ENCODE results near the gene QPRT. TPM values are rescaled to one million over a fixed set of nuclear protein-coding genes. Genes with fewer than 3 reads are reported as not detected.

QPRT gene
- total RNA-seq, 1 experiment from 2014 or later: 310 TPM

DNA sequence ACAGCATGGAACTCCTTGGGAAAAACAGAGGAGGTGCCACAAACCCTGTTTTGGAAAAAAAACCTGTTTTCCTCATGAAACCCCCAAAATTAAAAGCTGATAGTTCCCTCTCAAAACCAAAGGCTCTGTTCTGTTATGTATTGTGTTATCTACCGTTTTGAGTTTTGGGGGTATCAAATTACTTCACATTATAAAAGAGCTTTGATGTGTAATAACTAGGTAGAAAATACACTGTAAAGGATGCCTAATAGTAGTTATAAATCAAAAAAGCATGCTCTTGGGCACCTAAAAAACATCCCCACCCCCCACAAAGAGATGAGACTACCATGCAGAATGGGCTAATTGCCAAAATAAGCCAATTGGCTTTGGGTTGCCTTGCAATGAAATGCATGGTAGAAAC is 36.0 kb downstream of the QPRT start:
- H2AFZ ChIP-seq: no peak overlapping the region
- H3K79me2 ChIP-seq (ENCODE audit: low read depth): no peaks in the 10 kb centered on the region
- TF ChIP-seq CTCF (conservative IDR thresholded peaks at IDR 0.05): no peak
- TF ChIP-seq EZH2 (IDR thresholded peaks at IDR 0.05; ENCODE audit: low read depth): no peak
- no peaks in the 10 kb centered on the region for H3K27me3 ChIP-seq (ENCODE audit: insufficient read depth, low read depth)
- no peak overlapping the region for H3K4me2 ChIP-seq
- H3K4me3 ChIP-seq: no peak overlapping the region
- H3K9me3 ChIP-seq (ENCODE audit: insufficient read depth, low read depth): no peaks in the 10 kb centered on the region
- ChIA-PET CTCF (interaction anchor here (0.5 to 0.6 kb wide), 2 partner anchors 137 to 433 kb away, joined by 3 to 4 read pairs; no protein-coding TSS in a partner anchor), POLR2A (ENCODE audit: unreplicated experiment) (interaction anchor here (0.8 kb wide), 1 partner anchor 115 kb away, joined by 22 read pairs; no protein-coding TSS in a partner anchor)
- no peak for DNase-seq
- no peaks in the 10 kb centered on the region for H3F3A ChIP-seq (ENCODE audit: insufficient read depth, low read depth)
- no peaks in the 10 kb centered on the region for H4K20me1 ChIP-seq (ENCODE audit: insufficient read depth)
- H3K36me3 ChIP-seq (ENCODE audit: low read depth): no peaks in the 10 kb centered on the region
- no peaks in the 10 kb centered on the region for H3K4me1 ChIP-seq (replicated peaks; ENCODE audit: insufficient read depth)
- H3K27ac ChIP-seq: no peak overlapping the region
- intact Hi-C loops (cut with micrococcal nuclease; ENCODE audit: unreplicated experiment): no loop called here
- no peaks in the 10 kb centered on the region for H3K9me2 ChIP-seq (ENCODE audit: insufficient read depth)
- BruUV-seq (replicated peaks): no TSS peak

DNA sequence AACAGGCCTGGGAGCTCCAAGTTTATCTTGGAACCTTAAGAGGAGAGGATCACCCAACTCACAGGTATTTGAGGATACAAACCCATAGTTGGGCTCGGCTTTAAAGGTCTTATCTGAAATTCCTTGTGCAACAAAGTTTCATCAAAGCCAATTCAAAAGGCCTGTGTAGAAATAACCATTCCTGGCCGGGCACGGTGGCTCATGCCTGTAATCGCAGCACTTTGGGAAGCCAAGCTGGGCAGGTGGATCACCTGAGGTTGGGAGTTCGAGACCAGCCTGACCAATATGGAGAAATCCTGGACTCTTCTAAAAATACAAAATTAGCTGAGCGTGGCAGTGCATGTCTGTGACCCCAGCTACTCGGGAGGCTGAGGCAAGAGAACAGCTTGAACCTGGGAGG is 38.1 kb downstream of the QPRT start:
- CTCF ChIA-PET: no interaction called here

DNA sequence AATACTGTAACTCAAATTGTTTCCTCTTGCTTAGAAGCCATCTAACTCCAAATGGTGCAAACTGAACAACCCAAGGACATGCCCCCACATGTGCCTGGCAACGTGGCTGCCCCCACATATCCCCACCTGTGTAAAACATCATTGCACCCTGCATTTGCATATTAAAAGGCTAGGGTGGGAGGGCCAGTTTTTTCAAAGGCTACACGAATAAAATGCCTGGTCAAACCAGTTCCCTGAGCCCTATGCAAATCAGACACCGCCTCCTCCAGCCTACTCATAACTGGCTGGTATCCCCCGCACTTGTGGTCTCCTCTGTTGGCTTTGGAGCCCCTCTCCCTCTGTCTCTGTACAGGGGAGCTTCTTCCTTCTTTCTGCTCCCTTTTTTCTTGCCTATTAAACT is 40.1 kb downstream of the QPRT start:
- DNase-seq: no peak
- H2AFZ ChIP-seq: no peak overlapping the region
- H3K9me3 ChIP-seq (ENCODE audit: insufficient read depth, low read depth): no peaks in the 10 kb centered on the region
- POLR2A ChIA-PET (ENCODE audit: unreplicated experiment): no interaction called here
- TF ChIP-seq CTCF (conservative IDR thresholded peaks at IDR 0.05) (no peak), EZH2 (IDR thresholded peaks at IDR 0.05; ENCODE audit: low read depth) (no peak)
- H3F3A ChIP-seq (ENCODE audit: insufficient read depth, low read depth): 0 out of 2 replicates have a peak, but pooled peaks cover 3% of the 10 kb centered on the region
- H3K4me1 ChIP-seq (replicated peaks; ENCODE audit: insufficient read depth): no peaks in the 10 kb centered on the region
- no peaks in the 10 kb centered on the region for H3K36me3 ChIP-seq (ENCODE audit: low read depth)
- CTCF ChIA-PET: interaction anchor here (0.6 kb wide), 2 partner anchors 74 to 915 kb away, joined by 3 to 4 read pairs; no protein-coding TSS in a partner anchor
- H3K27me3 ChIP-seq (ENCODE audit: insufficient read depth, low read depth): no peaks in the 10 kb centered on the region
- BruUV-seq (replicated peaks): no TSS peak
- no peak overlapping the region for H3K4me2 ChIP-seq
- H3K79me2 ChIP-seq (ENCODE audit: low read depth): no peaks in the 10 kb centered on the region
- H4K20me1 ChIP-seq (ENCODE audit: insufficient read depth): no peaks in the 10 kb centered on the region
- intact Hi-C loops (cut with micrococcal nuclease; ENCODE audit: unreplicated experiment): no loop called here
- H3K4me3 ChIP-seq: no peak overlapping the region
- H3K9me2 ChIP-seq (ENCODE audit: insufficient read depth): no peaks in the 10 kb centered on the region
- no peak overlapping the region for H3K27ac ChIP-seq

More for the DNA sequence above, 38.1 kb downstream of the QPRT start:
- Histone ChIP-seq H3K9me2 (ENCODE audit: insufficient read depth) (no peaks in the 10 kb centered on the region), H3K9me3 (ENCODE audit: insufficient read depth, low read depth) (no peaks in the 10 kb centered on the region), H2AFZ (no peak overlapping the region), H3K4me3 (no peak overlapping the region), H3K4me1 (replicated peaks; ENCODE audit: insufficient read depth) (no peaks in the 10 kb centered on the region), H3K27ac (no peak overlapping the region), H3F3A (ENCODE audit: insufficient read depth, low read depth) (0 out of 2 replicates have a peak, but pooled peaks cover 3% of the 10 kb centered on the region), H3K27me3 (ENCODE audit: insufficient read depth, low read depth) (no peaks in the 10 kb centered on the region), H3K4me2 (no peak overlapping the region), H3K79me2 (ENCODE audit: low read depth) (no peaks in the 10 kb centered on the region), H3K36me3 (ENCODE audit: low read depth) (no peaks in the 10 kb centered on the region), H4K20me1 (ENCODE audit: insufficient read depth) (no peaks in the 10 kb centered on the region)
- BruUV-seq (replicated peaks): no TSS peak
- DNase-seq: no peak
- no peak for TF ChIP-seq CTCF (conservative IDR thresholded peaks at IDR 0.05)
- no peak for TF ChIP-seq EZH2 (IDR thresholded peaks at IDR 0.05; ENCODE audit: low read depth)
- intact Hi-C loops (cut with micrococcal nuclease; ENCODE audit: unreplicated experiment): no loop called here
- POLR2A ChIA-PET (ENCODE audit: unreplicated experiment): no interaction called here
